ENCODE data around the gene GOLGA8K. TPM values are rescaled to one million over a fixed set of nuclear protein-coding genes. Genes with fewer than 3 reads are reported as not detected.
"Not testable (repeated sequence)": the region's sequence is repeated elsewhere in the genome, so short reads cannot be mapped to it uniquely, and the experiment has no call there.

The GOLGA8K gene
- total RNA-seq, 2 donors from 2014 or later: not detected

GRCh38 chr15:32366492-32366891 is 36.6 kb downstream of the GOLGA8K start:
- H3K9me3 Mint-ChIP-seq; H3K27me3 Mint-ChIP-seq; ATAC-seq (replicated peaks); H3K27ac Mint-ChIP-seq; H3K4me1 Mint-ChIP-seq; H3K36me3 Mint-ChIP-seq (ENCODE audit: low read depth); H3K4me3 Mint-ChIP-seq: not testable (repeated sequence)

- not testable (repeated sequence) for ATAC-seq (replicated peaks); H3K4me3 Mint-ChIP-seq; H3K27me3 Mint-ChIP-seq; H3K4me1 Mint-ChIP-seq; H3K36me3 Mint-ChIP-seq (ENCODE audit: low read depth); H3K9me3 Mint-ChIP-seq; H3K27ac Mint-ChIP-seq
Measured at GRCh38 chr15:32365955-32366354, 37.1 kb downstream of the GOLGA8K start.

- not testable (repeated sequence) for H3K27ac Mint-ChIP-seq; H3K4me3 Mint-ChIP-seq; H3K27me3 Mint-ChIP-seq; H3K36me3 Mint-ChIP-seq (ENCODE audit: low read depth); H3K9me3 Mint-ChIP-seq; H3K4me1 Mint-ChIP-seq
- peak; percentile 73 for ATAC-seq (replicated peaks)
Measured at GRCh38 chr15:32364944-32365343, 38.1 kb downstream of the GOLGA8K start.

GRCh38 chr15:32363449-32363848 is 39.6 kb downstream of the GOLGA8K start:
- not testable (repeated sequence) for H3K4me3 Mint-ChIP-seq; H3K27ac Mint-ChIP-seq; H3K9me3 Mint-ChIP-seq; H3K4me1 Mint-ChIP-seq; ATAC-seq (replicated peaks); H3K27me3 Mint-ChIP-seq; H3K36me3 Mint-ChIP-seq (ENCODE audit: low read depth)

GRCh38 chr15:32361662-32362061 is 41.4 kb downstream of the GOLGA8K start:
- H3K4me3 Mint-ChIP-seq; H3K27me3 Mint-ChIP-seq; H3K36me3 Mint-ChIP-seq (ENCODE audit: low read depth); H3K9me3 Mint-ChIP-seq; H3K4me1 Mint-ChIP-seq; ATAC-seq (replicated peaks); H3K27ac Mint-ChIP-seq: not testable (repeated sequence)

- H3K36me3 Mint-ChIP-seq (ENCODE audit: low read depth); H3K4me3 Mint-ChIP-seq; H3K9me3 Mint-ChIP-seq; ATAC-seq (replicated peaks); H3K4me1 Mint-ChIP-seq; H3K27me3 Mint-ChIP-seq; H3K27ac Mint-ChIP-seq: not testable (repeated sequence)
Measured at GRCh38 chr15:32358462-32358861, 44.6 kb downstream of the GOLGA8K start.

GRCh38 chr15:32356909-32357308 is 46.2 kb downstream of the GOLGA8K start:
- not testable (repeated sequence) for ATAC-seq (replicated peaks); H3K27ac Mint-ChIP-seq; H3K36me3 Mint-ChIP-seq (ENCODE audit: low read depth); H3K4me3 Mint-ChIP-seq; H3K4me1 Mint-ChIP-seq; H3K9me3 Mint-ChIP-seq; H3K27me3 Mint-ChIP-seq

- not testable (repeated sequence) for H3K36me3 Mint-ChIP-seq (ENCODE audit: low read depth); H3K27me3 Mint-ChIP-seq; H3K27ac Mint-ChIP-seq; ATAC-seq (replicated peaks); H3K9me3 Mint-ChIP-seq; H3K4me3 Mint-ChIP-seq; H3K4me1 Mint-ChIP-seq
Measured at GRCh38 chr15:32352748-32353147, 50.3 kb downstream of the GOLGA8K start.

GRCh38 chr15:32350563-32351220 is 52.4 kb downstream of the GOLGA8K start:
- not testable (repeated sequence) for H3K27me3 Mint-ChIP-seq; H3K4me1 Mint-ChIP-seq; H3K4me3 Mint-ChIP-seq; H3K36me3 Mint-ChIP-seq (ENCODE audit: low read depth); ATAC-seq (replicated peaks); H3K9me3 Mint-ChIP-seq; H3K27ac Mint-ChIP-seq

- not testable (repeated sequence) for H3K27me3 Mint-ChIP-seq; H3K36me3 Mint-ChIP-seq (ENCODE audit: low read depth); H3K4me3 Mint-ChIP-seq; H3K27ac Mint-ChIP-seq; H3K4me1 Mint-ChIP-seq; H3K9me3 Mint-ChIP-seq
- ATAC-seq (replicated peaks): peak; percentile 22
Measured at GRCh38 chr15:32347037-32347436, 56.1 kb downstream of the GOLGA8K start.

GRCh38 chr15:32345978-32346547 is 57.0 kb downstream of the GOLGA8K start:
- H3K36me3 Mint-ChIP-seq (ENCODE audit: low read depth); H3K4me1 Mint-ChIP-seq; H3K9me3 Mint-ChIP-seq; H3K27ac Mint-ChIP-seq; H3K4me3 Mint-ChIP-seq; H3K27me3 Mint-ChIP-seq: not testable (repeated sequence)
- peak; percentile 48 for ATAC-seq (replicated peaks)

- not testable (repeated sequence) for ATAC-seq (replicated peaks); H3K36me3 Mint-ChIP-seq (ENCODE audit: low read depth); H3K9me3 Mint-ChIP-seq; H3K4me3 Mint-ChIP-seq; H3K27me3 Mint-ChIP-seq; H3K27ac Mint-ChIP-seq; H3K4me1 Mint-ChIP-seq
Measured at GRCh38 chr15:32343921-32344320, 59.2 kb downstream of the GOLGA8K start.

Other genes with a start within 250 kb of the GOLGA8K start
- 1 to 10 TPM in 1 of 2 donors, not detected in 1; 1.3 TPM for gene GOLGA8O, start 52.3 kb upstream of the GOLGA8K start, total RNA-seq
- 1 to 10 TPM; 2.7 to 6.3 TPM for gene GOLGA8N, start 190.2 kb upstream of the GOLGA8K start, total RNA-seq
- 100 to 1,000 TPM; 106 to 114 TPM for gene ARHGAP11A, start 212.2 kb upstream of the GOLGA8K start, total RNA-seq
- gene SCG5, start 238.4 kb upstream of the GOLGA8K start, total RNA-seq: 1 to 10 TPM; 2.9 to 3.5 TPM

All from activated T-helper 17 cell treated with anti-CD3 and anti-CD28 coated beads, Interleukin-2, amount 50 U/mL, for 72 hours (primary cell).